WTC11 (cell line): ENCODE measurements around the gene C10orf67.

Source experiments
- ATF3 ChIP-seq: sonication (generic); formaldehyde crosslinking; conservative IDR thresholded peaks from 2 replicates; pipeline ENCODE4 v1.8.1; 2022; ENCODE audit warnings: mild to moderate bottlenecking, missing genetic modification reagents
- CTCF ChIP-seq: fragments of 200-600 bp; IDR thresholded peaks from 2 replicates; pipeline ENCODE4 v1.8.0; 2022; ENCODE audit warnings: antibody characterized with exemption
- ELF4 ChIP-seq: sonication (generic); formaldehyde crosslinking; IDR thresholded peaks from 2 replicates; pipeline ENCODE4 v1.8.1; 2022; ENCODE audit warnings: low read depth, mild to moderate bottlenecking, moderate library complexity, missing genetic modification reagents
- ESRRA ChIP-seq: sonication (generic); formaldehyde crosslinking; IDR thresholded peaks from 2 replicates; pipeline ENCODE4 v1.8.1; 2022; ENCODE audit warnings: mild to moderate bottlenecking, missing genetic modification reagents, borderline replicate concordance
- GABPB1 ChIP-seq: sonication (generic); formaldehyde crosslinking; IDR thresholded peaks from 2 replicates; pipeline ENCODE4 v1.8.1; 2023; ENCODE audit warnings: mild to moderate bottlenecking, missing genetic modification reagents
- JUN ChIP-seq: sonication (generic); formaldehyde crosslinking; IDR thresholded peaks from 2 replicates; pipeline ENCODE4 v1.8.0; 2023; ENCODE audit warnings: mild to moderate bottlenecking, missing genetic modification reagents
- NFE2L1 ChIP-seq: sonication (generic); formaldehyde crosslinking; IDR thresholded peaks from 2 replicates; pipeline ENCODE4 v1.8.1; 2023; ENCODE audit warnings: missing genetic modification reagents
- NFYB ChIP-seq: sonication (generic); formaldehyde crosslinking; conservative IDR thresholded peaks from 2 replicates; pipeline ENCODE4 v1.8.0; 2022; ENCODE audit warnings: low read depth, missing genetic modification reagents
- TCF7 ChIP-seq: sonication (generic); formaldehyde crosslinking; IDR thresholded peaks from 2 replicates; pipeline ENCODE4 v1.8.0; 2022; ENCODE audit warnings: mild to moderate bottlenecking, low read depth, missing genetic modification reagents, moderate library complexity
- USF2 ChIP-seq: sonication (generic); formaldehyde crosslinking; IDR thresholded peaks from 2 replicates; pipeline ENCODE4 v1.8.1; 2023; ENCODE audit warnings: mild to moderate bottlenecking, missing genetic modification reagents, moderate library complexity
- ZNF317 ChIP-seq: sonication (generic); formaldehyde crosslinking; IDR thresholded peaks from 2 replicates; pipeline ENCODE4 v1.8.1; 2023; ENCODE audit warnings: low read depth, mild to moderate bottlenecking, moderate library complexity, missing genetic modification reagents, borderline replicate concordance

GRCh38 chr10:23172429-23173213, 172.0 kb downstream of the C10orf67 start:
- TF ChIP-seq CTCF (no peak), NFYB (CRISPR knock-in tag) (no peak), GABPB1 (CRISPR knock-in tag) (no peak), ESRRA (CRISPR knock-in tag) (no peak), ATF3 (no peak), TCF7 (CRISPR knock-in tag) (no peak), NFE2L1 (no peak), ELF4 (no peak), ZNF317 (CRISPR knock-in tag) (no peak), USF2 (CRISPR knock-in tag) (no peak), JUN (no peak)
